Neural cell (in vitro differentiated cells): ENCODE results near the gene TXK.

ENCODE experiments used
- CTCF ChIP-seq: fragments of 450-650 bp; IDR thresholded peaks from 2 replicates; pipeline ENCODE4 v1.5.1; 2014; ENCODE audit warnings: antibody characterized with exemption, mild to moderate bottlenecking, moderate library complexity; ENCODE audit not compliant: poor library complexity, severe bottlenecking
- EP300 ChIP-seq: fragments of 450-650 bp; conservative IDR thresholded peaks from 2 replicates; pipeline ENCODE4 v1.6.1; 2014; ENCODE audit warnings: antibody characterized with exemption, mild to moderate bottlenecking, moderate library complexity; ENCODE audit not compliant: poor library complexity, severe bottlenecking
- EZH2 ChIP-seq: fragments of 200-600, 300-800 bp; shearing (Covaris generic), sonication (generic); IDR thresholded peaks from 2 replicates; pipeline ENCODE4 v1.6.1; 2014; ENCODE audit warnings: antibody characterized with exemption, low read length, borderline replicate concordance, mild to moderate bottlenecking; ENCODE audit not compliant: insufficient read depth, poor library complexity, severe bottlenecking
- POLR2AphosphoS5 ChIP-seq: IDR thresholded peaks from 2 replicates; pipeline ENCODE4 v1.6.1; 2012
- RAD21 ChIP-seq: fragments of 450-650 bp; conservative IDR thresholded peaks from 2 replicates; pipeline ENCODE4 v1.6.1; 2014; ENCODE audit warnings: antibody characterized with exemption, mild to moderate bottlenecking, moderate library complexity
- REST ChIP-seq: IDR thresholded peaks from 2 replicates; pipeline ENCODE4 v1.6.1; 2012; ENCODE audit warnings: borderline replicate concordance
- SMC3 ChIP-seq: fragments of 450-650 bp; conservative IDR thresholded peaks from 2 replicates; pipeline ENCODE4 v1.6.1; 2014; ENCODE audit warnings: antibody characterized with exemption, mild to moderate bottlenecking, moderate library complexity; ENCODE audit not compliant: poor library complexity
- TAF1 ChIP-seq: IDR thresholded peaks from 2 replicates; pipeline ENCODE4 v1.6.1; 2012; ENCODE audit warnings: low read depth

- TF ChIP-seq EZH2 = no peak
- no peak for TF ChIP-seq EP300
- TF ChIP-seq CTCF = no peak
- TF ChIP-seq TAF1 = no peak
- no peak for TF ChIP-seq RAD21
- TF ChIP-seq REST = no peak
- no peak for TF ChIP-seq SMC3
- no peak for TF ChIP-seq POLR2AphosphoS5
These were observed 19.9 kb upstream of the TXK start for GRCh38 chr4:48153791-48154550.
